ENCODE data around the gene NFATC3.

Gene NFATC3

GRCh38 chr16:68077866-68078700, 7.1 kb upstream of the NFATC3 start:
- no peak for DNase-seq (ENCODE audit: low read depth in 2 of 2)
- no peak for TF ChIP-seq CTCF (IDR thresholded peaks at IDR 0.05; ENCODE audit: low read depth, low read length)
- H3K4me3 ChIP-seq (replicated peaks in 1 of 2; ENCODE audit: low read depth in 2 of 2, low read length in 2 of 2), result no peak overlapping the region

- DNase-seq (ENCODE audit: low read depth in 2 of 2), result no peak
- no peak for TF ChIP-seq CTCF (IDR thresholded peaks at IDR 0.05; ENCODE audit: low read depth, low read length)
- H3K4me3 ChIP-seq (replicated peaks in 1 of 2; ENCODE audit: low read depth in 2 of 2, low read length in 2 of 2), result no peak overlapping the region
These were observed 6.3 kb upstream of the NFATC3 start for GRCh38 chr16:68078701-68079375.

GRCh38 chr16:68079376-68079625, 5.9 kb upstream of the NFATC3 start:
- TF ChIP-seq CTCF (IDR thresholded peaks at IDR 0.05; ENCODE audit: low read depth, low read length), result no peak
- DNase-seq (ENCODE audit: low read depth in 2 of 2), result no peak
- H3K4me3 ChIP-seq (replicated peaks in 1 of 2; ENCODE audit: low read depth in 2 of 2, low read length in 2 of 2), result no peak overlapping the region

- H3K4me3 ChIP-seq (replicated peaks in 1 of 2; ENCODE audit: low read depth in 2 of 2, low read length in 2 of 2), result no peak overlapping the region
- TF ChIP-seq CTCF (IDR thresholded peaks at IDR 0.05; ENCODE audit: low read depth, low read length), result no peak
- DNase-seq (ENCODE audit: low read depth in 2 of 2), result peak; percentile 44 to 75
These were observed 5.4 kb upstream of the NFATC3 start for GRCh38 chr16:68079626-68080344.

GRCh38 chr16:68081861-68082628, 3.1 kb upstream of the NFATC3 start:
- no peak overlapping the region for H3K4me3 ChIP-seq (replicated peaks in 1 of 2; ENCODE audit: low read depth in 2 of 2, low read length in 2 of 2)
- DNase-seq (ENCODE audit: low read depth in 2 of 2), result no peak
- TF ChIP-seq CTCF (IDR thresholded peaks at IDR 0.05; ENCODE audit: low read depth, low read length), result no peak

- no peak overlapping the region for H3K4me3 ChIP-seq (replicated peaks in 1 of 2; ENCODE audit: low read depth in 2 of 2, low read length in 2 of 2)
- no peak for TF ChIP-seq CTCF (IDR thresholded peaks at IDR 0.05; ENCODE audit: low read depth, low read length)
- DNase-seq (ENCODE audit: low read depth in 2 of 2), result no peak
These were observed 2.4 kb upstream of the NFATC3 start for GRCh38 chr16:68082629-68083238.
